Activated CD4-positive, alpha-beta memory T cell treated with anti-CD3 and anti-CD28 coated beads for 36 hours (primary cell): Measurements from ENCODE around the gene C17orf78. TPM values are rescaled to one million over a fixed set of nuclear protein-coding genes. Genes with fewer than 3 reads are reported as not detected.
"Not testable (repeated sequence)": the region's sequence is repeated elsewhere in the genome, so short reads cannot be mapped to it uniquely, and the experiment has no call there.

Experiments used
- CTCF ChIA-PET: fragments of 350-600 bp; sonication (Branson Sonifier 250); formaldehyde crosslinking; loops from one replicate; lab custom pipeline; 2021; ENCODE audit warnings: antibody characterized with exemption, inconsistent platforms; lab: Charles Lee
- POLR2A ChIA-PET: fragments of 350-600 bp; sonication (Branson Sonifier 250); formaldehyde crosslinking; loops from one replicate; lab custom pipeline; 2021; ENCODE audit warnings: antibody characterized with exemption; lab: Charles Lee
- DNase-seq: peaks from one replicate; pipeline ENCODE4 v3.0.0-alpha.2; 2020
- H3K27ac Mint-ChIP-seq: one replicate; pipeline ENCODE4 v1.8.0; 2021; ENCODE audit warnings: mixed read lengths
- H3K27me3 Mint-ChIP-seq: one replicate; pipeline ENCODE4 v1.8.0; 2021; ENCODE audit warnings: mixed read lengths
- H3K36me3 Mint-ChIP-seq: one replicate; pipeline ENCODE4 v1.8.0; 2021; ENCODE audit warnings: mixed read lengths
- H3K4me1 Mint-ChIP-seq: one replicate; pipeline ENCODE4 v1.8.0; 2021; ENCODE audit warnings: low read depth, mixed read lengths
- H3K4me3 Mint-ChIP-seq: one replicate; pipeline ENCODE4 v1.8.0; 2021; ENCODE audit warnings: mild to moderate bottlenecking, mixed read lengths
- H3K9me3 Mint-ChIP-seq: one replicate; pipeline ENCODE4 v1.8.0; 2021; ENCODE audit warnings: mixed read lengths
- intact Hi-C: fragments of 100-400 bp; cut with micrococcal nuclease; formaldehyde crosslinking; loops from one replicate; pipeline ENCODE4 v1.15.1; 2023
- total RNA-seq, 2 experiments: library from RNA; stranded (reverse); gene quantifications; one replicate each; pipeline ENCODE4 v1.2.3, GENCODE V29; 2021

Gene C17orf78
- total RNA-seq, 2 experiments from 2014 or later: not detected

DNA sequence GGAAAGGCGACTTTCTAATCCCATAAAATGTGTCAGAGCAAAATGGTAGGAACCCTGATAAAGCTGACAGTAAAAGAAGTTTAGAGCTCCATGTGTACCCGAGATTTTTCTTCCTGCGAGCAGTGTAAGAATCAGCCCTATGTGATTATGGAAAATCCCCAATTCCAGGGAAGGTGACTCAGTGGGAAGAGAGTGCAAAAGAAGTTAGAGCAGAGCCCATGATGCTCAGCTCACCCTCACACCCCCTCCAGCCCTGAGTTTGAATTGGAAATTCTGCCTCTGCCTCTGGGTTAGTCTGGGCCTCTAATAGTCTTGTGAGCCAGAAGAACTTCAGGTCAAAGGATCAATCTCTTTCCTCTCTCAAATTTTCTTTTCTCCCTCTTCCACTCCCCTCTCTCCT, 12.5 kb downstream of the C17orf78 start:
- Mint-ChIP-seq H3K4me3 (no peak overlapping the region), H3K4me1 (peaks cover 19% of the 10 kb centered on the region), H3K36me3 (no peaks in the 10 kb centered on the region), H3K9me3 (no peaks in the 10 kb centered on the region), H3K27me3 (no peaks in the 10 kb centered on the region), H3K27ac (no peak overlapping the region)
- no peak for DNase-seq
- ChIA-PET CTCF (interaction anchor here (3.4 kb wide), 1 partner anchor 15 kb away, joined by 15 read pairs; no protein-coding TSS in a partner anchor), POLR2A (no interaction called here)
- intact Hi-C loops: no loop called here

DNA sequence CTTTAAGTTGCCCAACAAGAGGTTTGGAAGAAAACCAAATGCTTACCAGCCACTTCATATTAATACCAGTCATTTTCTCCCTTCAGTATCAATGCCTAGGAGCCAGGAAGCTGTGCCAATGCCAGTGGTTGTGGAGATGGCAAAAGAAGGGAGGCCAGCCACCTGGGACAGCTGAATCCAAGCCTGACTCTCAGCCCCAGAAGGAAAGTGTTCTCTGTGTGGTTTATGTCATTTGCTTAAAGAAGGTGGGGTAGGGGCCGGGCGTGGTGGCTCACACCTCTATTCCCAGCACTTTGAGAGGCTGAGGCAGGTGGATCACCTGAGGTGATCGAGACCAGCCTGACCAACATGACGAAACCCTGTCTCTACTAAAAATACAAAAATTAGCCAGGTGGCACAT, 13.4 kb downstream of the C17orf78 start:
- Mint-ChIP-seq H3K36me3 (no peaks in the 10 kb centered on the region), H3K4me1 (peaks cover 21% of the 10 kb centered on the region), H3K27me3 (no peaks in the 10 kb centered on the region), H3K9me3 (no peaks in the 10 kb centered on the region), H3K27ac (no peak overlapping the region), H3K4me3 (no peak overlapping the region)
- intact Hi-C loops: no loop called here
- no peak for DNase-seq
- POLR2A ChIA-PET: no interaction called here
- CTCF ChIA-PET: interaction anchor here (1.1 kb wide), 1 partner anchor 9 kb away, joined by 5 read pairs; no protein-coding TSS in a partner anchor

DNA sequence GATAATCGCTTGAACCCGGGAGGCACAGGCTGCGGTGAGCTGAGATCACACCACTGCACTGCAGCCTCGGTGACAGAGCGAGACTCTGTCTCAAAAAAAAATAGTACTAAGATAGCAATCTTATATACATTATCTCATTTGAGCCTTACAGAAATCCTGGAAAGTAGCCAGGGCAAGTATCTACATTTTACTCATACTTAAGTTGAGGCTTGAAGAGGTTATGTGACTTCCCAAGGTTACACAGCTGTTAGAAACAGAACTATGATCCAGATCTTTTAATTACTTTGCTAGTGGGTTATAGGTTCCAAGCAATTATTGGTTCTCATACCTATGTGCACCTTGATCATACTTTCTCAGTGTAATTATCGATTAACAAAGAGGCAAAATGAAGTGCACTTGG, 15.4 kb downstream of the C17orf78 start:
- Mint-ChIP-seq H3K27me3 (no peaks in the 10 kb centered on the region), H3K4me3 (no peak overlapping the region), H3K9me3 (no peaks in the 10 kb centered on the region), H3K27ac (no peak overlapping the region), H3K4me1 (peaks cover 21% of the 10 kb centered on the region), H3K36me3 (no peaks in the 10 kb centered on the region)
- intact Hi-C loops: no loop called here
- CTCF ChIA-PET: interaction anchor here (0.7 to 1.4 kb wide), 4 partner anchors 14 to 122 kb away, joined by 3 to 4 read pairs (median 3); no protein-coding TSS in a partner anchor
- POLR2A ChIA-PET: interaction anchor here (0.6 to 1.3 kb wide), 2 partner anchors 14 to 47 kb away, joined by 5 read pairs; no protein-coding TSS in a partner anchor
- DNase-seq: no peak

DNA sequence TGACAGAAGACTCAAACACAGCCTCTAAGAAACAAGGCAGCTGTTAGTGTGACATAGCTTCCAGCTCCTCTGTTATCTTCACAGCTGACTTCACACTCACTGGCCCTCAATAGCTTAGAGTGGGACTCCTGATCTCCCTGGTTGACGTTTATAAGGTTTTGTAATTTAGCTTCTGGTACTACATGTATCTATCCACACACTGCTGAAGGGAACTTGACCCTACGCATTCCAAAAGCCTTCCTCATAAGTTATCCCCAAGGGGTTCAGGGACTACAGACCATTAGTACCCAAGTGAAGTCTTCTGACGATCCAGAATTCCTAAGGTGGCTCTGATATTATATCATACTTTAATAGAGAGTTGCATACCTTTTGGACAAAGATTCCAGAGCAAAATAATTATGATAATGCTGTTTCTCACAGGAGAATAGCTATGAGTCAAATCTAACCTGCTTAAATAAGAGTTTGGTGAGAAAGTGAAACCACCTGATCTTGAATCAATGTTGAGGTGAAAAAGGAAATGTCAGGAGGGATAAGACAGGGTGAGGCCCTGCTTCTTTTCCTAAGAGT, 16.3 kb downstream of the C17orf78 start:
- no peak for DNase-seq
- no peaks in the 10 kb centered on the region for H3K27me3 Mint-ChIP-seq
- H3K36me3 Mint-ChIP-seq: no peaks in the 10 kb centered on the region
- peaks cover 21% of the 10 kb centered on the region for H3K4me1 Mint-ChIP-seq
- ChIA-PET POLR2A (interaction anchor here (0.5 to 1.4 kb wide), 2 partner anchors 15 to 236 kb away, joined by 3 read pairs; no protein-coding TSS in a partner anchor), CTCF (interaction anchor here (0.7 to 5.2 kb wide), 4 partner anchors 11 to 788 kb away, joined by 3 to 41 read pairs (median 4); partner anchors contain the start of gene C17orf78)
- H3K27ac Mint-ChIP-seq: no peak overlapping the region
- no peaks in the 10 kb centered on the region for H3K9me3 Mint-ChIP-seq
- intact Hi-C loops: no loop called here
- no peak overlapping the region for H3K4me3 Mint-ChIP-seq

- no peaks in the 10 kb centered on the region for H3K9me3 Mint-ChIP-seq
- DNase-seq: no peak
- ChIA-PET POLR2A (interaction anchor here (1.4 kb wide), 1 partner anchor 14 kb away, joined by 3 read pairs; no protein-coding TSS in a partner anchor), CTCF (interaction anchor here (5.2 kb wide), 1 partner anchor 19 kb away, joined by 41 read pairs; the partner anchor contains the start of gene C17orf78)
- H3K27me3 Mint-ChIP-seq: no peaks in the 10 kb centered on the region
- no peak overlapping the region for H3K27ac Mint-ChIP-seq
- no peaks in the 10 kb centered on the region for H3K36me3 Mint-ChIP-seq
- no peak overlapping the region for H3K4me3 Mint-ChIP-seq
- H3K4me1 Mint-ChIP-seq: peaks cover 24% of the 10 kb centered on the region
- intact Hi-C loops: no loop called here
Measured at GRCh38 chr17:37393352-37393751, 17.6 kb downstream of the C17orf78 start.

DNA sequence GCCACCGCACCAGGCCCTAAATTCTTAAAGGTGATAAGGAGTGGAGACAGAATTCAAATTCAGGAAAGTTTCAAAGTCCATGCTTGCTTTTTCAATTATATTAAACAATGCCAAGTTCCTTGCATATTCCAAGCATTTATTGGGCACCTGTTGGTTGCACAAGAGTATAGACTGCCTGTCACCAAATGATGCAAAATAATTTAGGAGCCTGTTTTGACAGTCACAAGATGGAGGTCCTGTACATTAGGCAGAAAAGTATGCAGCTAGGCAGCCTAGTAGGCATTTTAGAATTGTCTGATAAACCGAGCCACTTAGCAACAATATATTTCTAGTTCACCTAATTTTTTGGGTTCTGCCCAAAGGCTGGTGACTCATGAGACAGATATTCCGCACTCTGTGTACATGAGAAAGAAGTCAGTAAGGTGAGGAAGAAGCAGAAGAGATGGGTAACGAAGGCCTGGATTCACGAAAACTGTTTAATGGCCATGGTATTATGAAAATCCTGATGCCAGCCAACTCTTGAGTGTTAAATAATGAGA, 23.5 kb downstream of the C17orf78 start:
- DNase-seq: no peak
- H3K36me3 Mint-ChIP-seq: no peaks in the 10 kb centered on the region
- H3K4me3 Mint-ChIP-seq: no peak overlapping the region
- intact Hi-C loops: no loop called here
- CTCF ChIA-PET: interaction anchor here (1.7 to 2.8 kb wide), 3 partner anchors 14 to 26 kb away, joined by 7 to 47 read pairs (median 17); no protein-coding TSS in a partner anchor
- POLR2A ChIA-PET: no interaction called here
- H3K27me3 Mint-ChIP-seq: no peaks in the 10 kb centered on the region
- H3K4me1 Mint-ChIP-seq: peaks cover 27% of the 10 kb centered on the region
- no peak overlapping the region for H3K27ac Mint-ChIP-seq
- no peaks in the 10 kb centered on the region for H3K9me3 Mint-ChIP-seq

GRCh38 chr17:37400505-37400904, 24.7 kb downstream of the C17orf78 start:
- H3K4me3 Mint-ChIP-seq: no peak overlapping the region
- no peaks in the 10 kb centered on the region for H3K9me3 Mint-ChIP-seq
- intact Hi-C loops: no loop called here
- no peak for DNase-seq
- CTCF ChIA-PET: interaction anchor here (2.8 kb wide), 1 partner anchor 27 kb away, joined by 17 read pairs; no protein-coding TSS in a partner anchor
- peaks cover 5% of the 10 kb centered on the region for H3K36me3 Mint-ChIP-seq
- H3K4me1 Mint-ChIP-seq: peaks cover 37% of the 10 kb centered on the region
- H3K27me3 Mint-ChIP-seq: no peaks in the 10 kb centered on the region
- no peak overlapping the region for H3K27ac Mint-ChIP-seq
- POLR2A ChIA-PET: no interaction called here

- H3K4me3 Mint-ChIP-seq: peak overlapping the region; percentile 99
- DNase-seq, H3K27me3 Mint-ChIP-seq, intact Hi-C loops, H3K9me3 Mint-ChIP-seq: not testable (repeated sequence)
- H3K4me1 Mint-ChIP-seq: peaks cover 53% of the 10 kb centered on the region
- H3K36me3 Mint-ChIP-seq: peaks cover 20% of the 10 kb centered on the region
- ChIA-PET CTCF (interaction anchor here (4.1 kb wide), 1 partner anchor 31 kb away, joined by 35 read pairs; the partner anchor contains the start of gene C17orf78), POLR2A (interaction anchor here (1.3 to 2.1 kb wide), 2 partner anchors 15 to 24 kb away, joined by 5 to 6 read pairs; no protein-coding TSS in a partner anchor)
- peak overlapping the region; percentile 96 for H3K27ac Mint-ChIP-seq
Measured at GRCh38 chr17:37405522-37405921, 29.7 kb downstream of the C17orf78 start.

DNA sequence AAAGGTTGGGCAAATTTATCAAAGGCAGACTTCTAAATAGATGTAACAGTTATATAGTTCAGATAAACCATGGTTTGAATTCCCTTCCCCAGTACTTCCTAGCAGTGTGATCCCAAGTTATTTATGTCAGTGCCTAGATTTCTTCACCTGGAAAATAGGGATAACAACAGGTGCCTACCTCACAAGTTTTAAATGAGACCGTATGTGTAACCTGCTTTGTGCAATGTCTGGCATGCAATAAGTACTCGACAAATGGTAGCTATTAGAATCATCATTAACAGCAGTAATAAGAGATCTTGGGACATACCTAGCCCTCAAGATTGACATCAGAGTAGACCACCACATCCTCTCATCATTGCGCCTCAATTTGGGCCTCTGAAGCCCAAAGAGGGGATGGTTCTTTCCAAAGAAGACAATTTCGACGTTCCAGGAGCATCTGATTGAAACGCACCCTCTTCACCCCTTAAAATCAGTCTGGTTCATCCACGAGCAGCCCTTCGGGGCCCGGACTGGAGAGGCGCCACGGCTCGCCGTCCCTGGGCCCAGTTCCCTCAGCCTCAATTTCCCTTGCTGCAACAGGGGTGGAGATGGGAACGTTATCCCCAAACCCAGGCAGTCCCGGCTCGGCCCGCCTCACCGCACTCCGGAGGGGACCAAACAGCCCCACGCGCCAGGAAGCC, 30.3 kb downstream of the C17orf78 start:
- intact Hi-C loops: loop anchor here (1.0 to 2.0 kb wide), 3 partner anchors 25 to 85 kb away; no protein-coding TSS in a partner anchor
- Mint-ChIP-seq H3K36me3 (peaks cover 26% of the 10 kb centered on the region), H3K4me3 (peak overlapping the region; percentile 99), H3K9me3 (no peaks in the 10 kb centered on the region), H3K4me1 (peaks cover 55% of the 10 kb centered on the region), H3K27me3 (no peaks in the 10 kb centered on the region), H3K27ac (peak overlapping the region; percentile 96)
- no peak for DNase-seq
- CTCF ChIA-PET: interaction anchor here (4.1 kb wide), 1 partner anchor 32 kb away, joined by 35 read pairs; the partner anchor contains the start of gene C17orf78
- POLR2A ChIA-PET: interaction anchor here (1.3 to 2.1 kb wide), 2 partner anchors 15 to 24 kb away, joined by 5 to 6 read pairs; no protein-coding TSS in a partner anchor

- Mint-ChIP-seq H3K4me3 (peak within 1 kb of the TSS; percentile 99), H3K27ac (peak within 1 kb of the TSS; percentile 97), H3K27me3 (no peaks in the 10 kb centered on the region), H3K9me3 (no peaks in the 10 kb centered on the region), H3K36me3 (peaks cover 27% of the 10 kb centered on the region), H3K4me1 (peaks cover 55% of the 10 kb centered on the region)
- intact Hi-C loops: loop anchor here (1.0 to 2.0 kb wide), 3 partner anchors 24 to 84 kb away; no protein-coding TSS in a partner anchor
- CTCF ChIA-PET: interaction anchor here (1.1 to 4.1 kb wide), 4 partner anchors 9 to 33 kb away, joined by 3 to 35 read pairs (median 5); partner anchors contain the start of gene C17orf78
- peak; percentile 86 for DNase-seq
- POLR2A ChIA-PET: interaction anchor here (0.6 to 3.2 kb wide), 7 partner anchors 14 to 202 kb away, joined by 3 to 15 read pairs (median 3); partner anchors contain the start of gene SYNRG
Measured at GRCh38 chr17:37406635-37407461, 31.1 kb downstream of the C17orf78 start, which contains the start of the genes ACACA and TADA2A. Gene ACACA, minus strand, starts transcription at chr17:37406836. Its CDS starts 537 bp downstream, at chr17:37406299. Gene TADA2A, plus strand, starts transcription at chr17:37406886. Its CDS starts 4,480 bp downstream, at chr17:37411366.
